Measurements from ENCODE around the gene AQP9. TPM values are rescaled to one million over a fixed set of nuclear protein-coding genes. Genes with fewer than 3 reads are reported as not detected.

The AQP9 gene
- total RNA-seq, 1 experiment from 2014 or later, result not detected

- DNase-seq (ENCODE audit: low read depth), result no peak
These were observed 1.9 kb downstream of the AQP9 start for GRCh38 chr15:58139989-58140522.

GRCh38 chr15:58141894-58142293 lies 3.7 kb downstream of the AQP9 start:
- no peak for DNase-seq (ENCODE audit: low read depth)

- DNase-seq (ENCODE audit: low read depth), result no peak
These were observed 4.8 kb downstream of the AQP9 start for GRCh38 chr15:58142827-58143461.

- no peak for DNase-seq (ENCODE audit: low read depth)
These were observed 7.4 kb downstream of the AQP9 start for GRCh38 chr15:58145606-58146005.

GRCh38 chr15:58146211-58146610 lies 8.0 kb downstream of the AQP9 start:
- no peak for DNase-seq (ENCODE audit: low read depth)

GRCh38 chr15:58146749-58147148 lies 8.6 kb downstream of the AQP9 start:
- peak; percentile 56 for DNase-seq (ENCODE audit: low read depth)

GRCh38 chr15:58147171-58147611 lies 9.0 kb downstream of the AQP9 start:
- peak; percentile 69 for DNase-seq (ENCODE audit: low read depth)

- DNase-seq (ENCODE audit: low read depth), result no peak
These were observed 9.9 kb downstream of the AQP9 start for GRCh38 chr15:58148120-58148519.

- no peak for DNase-seq (ENCODE audit: low read depth)
These were observed 10.7 kb downstream of the AQP9 start for GRCh38 chr15:58148633-58149445.

GRCh38 chr15:58154769-58155168 lies 16.6 kb downstream of the AQP9 start:
- DNase-seq (ENCODE audit: low read depth), result no peak

GRCh38 chr15:58159827-58160386 lies 21.7 kb downstream of the AQP9 start:
- DNase-seq (ENCODE audit: low read depth), result no peak

GRCh38 chr15:58161436-58161930 lies 23.3 kb downstream of the AQP9 start:
- no peak for DNase-seq (ENCODE audit: low read depth)

- DNase-seq (ENCODE audit: low read depth), result no peak
These were observed 25.8 kb downstream of the AQP9 start for GRCh38 chr15:58163985-58164384.

GRCh38 chr15:58164926-58165325 lies 26.7 kb downstream of the AQP9 start:
- DNase-seq (ENCODE audit: low read depth), result no peak

GRCh38 chr15:58165661-58166060 lies 27.5 kb downstream of the AQP9 start:
- DNase-seq (ENCODE audit: low read depth), result no peak

- no peak for DNase-seq (ENCODE audit: low read depth)
These were observed 29.0 kb downstream of the AQP9 start for GRCh38 chr15:58167095-58167691.

- DNase-seq (ENCODE audit: low read depth), result no peak
These were observed 31.8 kb downstream of the AQP9 start for GRCh38 chr15:58169934-58170333.

- no peak for DNase-seq (ENCODE audit: low read depth)
These were observed 33.4 kb downstream of the AQP9 start for GRCh38 chr15:58171476-58172061.

GRCh38 chr15:58174709-58175108 lies 36.5 kb downstream of the AQP9 start:
- no peak for DNase-seq (ENCODE audit: low read depth)

- DNase-seq (ENCODE audit: low read depth), result no peak
These were observed 37.8 kb downstream of the AQP9 start for GRCh38 chr15:58175955-58176354.

GRCh38 chr15:58178668-58179067 lies 40.5 kb downstream of the AQP9 start:
- DNase-seq (ENCODE audit: low read depth), result no peak

- peak; percentile 54 for DNase-seq (ENCODE audit: low read depth)
These were observed 41.0 kb downstream of the AQP9 start for GRCh38 chr15:58179206-58179605.
